Subcutaneous adipose tissue (tissue), 4 donors: ENCODE data around the gene RGS9. TPM values are rescaled to one million over a fixed set of nuclear protein-coding genes. Genes with fewer than 3 reads are reported as not detected.

Experiments
- small RNA-seq: library from RNA; depleted of rRNA; stranded (forward); fragments of <200 nt; gene quantifications from one replicate; pipeline ENCODE3, GENCODE V24; 2016
- total RNA-seq, 4 donors: library from RNA; depleted of rRNA; stranded (reverse); fragments of >200 nt; gene quantifications; one replicate each; pipeline ENCODE4 v1.1.0, GENCODE V29; 2016
- TF ChIP-seq, protein P1 (sequence below): fragments of 450-650 bp; IDR thresholded peaks from one replicate; pipeline ENCODE4 v1.5.1; 2016; ENCODE audit warnings: low read depth, mild to moderate bottlenecking, control low read depth, antibody characterized with exemption, moderate library complexity

RGS9 gene
- total RNA-seq, 4 donors from 2014 or later: 1.5 to 7.5 (median 3.3) TPM

- TF ChIP-seq, protein P1, sequence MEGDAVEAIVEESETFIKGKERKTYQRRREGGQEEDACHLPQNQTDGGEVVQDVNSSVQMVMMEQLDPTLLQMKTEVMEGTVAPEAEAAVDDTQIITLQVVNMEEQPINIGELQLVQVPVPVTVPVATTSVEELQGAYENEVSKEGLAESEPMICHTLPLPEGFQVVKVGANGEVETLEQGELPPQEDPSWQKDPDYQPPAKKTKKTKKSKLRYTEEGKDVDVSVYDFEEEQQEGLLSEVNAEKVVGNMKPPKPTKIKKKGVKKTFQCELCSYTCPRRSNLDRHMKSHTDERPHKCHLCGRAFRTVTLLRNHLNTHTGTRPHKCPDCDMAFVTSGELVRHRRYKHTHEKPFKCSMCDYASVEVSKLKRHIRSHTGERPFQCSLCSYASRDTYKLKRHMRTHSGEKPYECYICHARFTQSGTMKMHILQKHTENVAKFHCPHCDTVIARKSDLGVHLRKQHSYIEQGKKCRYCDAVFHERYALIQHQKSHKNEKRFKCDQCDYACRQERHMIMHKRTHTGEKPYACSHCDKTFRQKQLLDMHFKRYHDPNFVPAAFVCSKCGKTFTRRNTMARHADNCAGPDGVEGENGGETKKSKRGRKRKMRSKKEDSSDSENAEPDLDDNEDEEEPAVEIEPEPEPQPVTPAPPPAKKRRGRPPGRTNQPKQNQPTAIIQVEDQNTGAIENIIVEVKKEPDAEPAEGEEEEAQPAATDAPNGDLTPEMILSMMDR: no peak
Observed at GRCh38 chr17:65261152-65261551, 124.0 kb downstream of the RGS9 start.

- TF ChIP-seq, protein P1: no peak
Observed at GRCh38 chr17:65261682-65262636, 124.8 kb downstream of the RGS9 start.

- TF ChIP-seq, protein P1: no peak
Observed at GRCh38 chr17:65265276-65265675, 128.1 kb downstream of the RGS9 start.

DNA sequence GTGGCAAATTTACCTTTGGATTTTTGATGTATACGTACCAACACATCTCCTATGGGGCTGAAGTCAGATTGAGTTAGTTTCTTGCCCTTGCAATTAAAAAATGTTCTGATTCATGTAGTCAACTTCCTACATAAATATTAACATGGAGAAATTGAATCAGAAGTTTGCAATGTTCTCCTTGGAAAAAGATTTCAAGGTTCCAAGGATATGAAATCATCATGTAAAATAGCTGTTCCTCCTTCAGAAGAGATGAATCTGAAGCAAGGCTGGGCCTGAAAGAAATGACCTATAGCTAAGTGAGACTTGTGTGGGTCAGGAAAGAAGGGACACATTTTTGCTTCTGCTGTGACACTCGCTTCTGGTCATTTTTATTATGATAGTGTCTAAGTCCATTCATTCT is 131.7 kb downstream of the RGS9 start:
- TF ChIP-seq, protein P1: no peak

DNA sequence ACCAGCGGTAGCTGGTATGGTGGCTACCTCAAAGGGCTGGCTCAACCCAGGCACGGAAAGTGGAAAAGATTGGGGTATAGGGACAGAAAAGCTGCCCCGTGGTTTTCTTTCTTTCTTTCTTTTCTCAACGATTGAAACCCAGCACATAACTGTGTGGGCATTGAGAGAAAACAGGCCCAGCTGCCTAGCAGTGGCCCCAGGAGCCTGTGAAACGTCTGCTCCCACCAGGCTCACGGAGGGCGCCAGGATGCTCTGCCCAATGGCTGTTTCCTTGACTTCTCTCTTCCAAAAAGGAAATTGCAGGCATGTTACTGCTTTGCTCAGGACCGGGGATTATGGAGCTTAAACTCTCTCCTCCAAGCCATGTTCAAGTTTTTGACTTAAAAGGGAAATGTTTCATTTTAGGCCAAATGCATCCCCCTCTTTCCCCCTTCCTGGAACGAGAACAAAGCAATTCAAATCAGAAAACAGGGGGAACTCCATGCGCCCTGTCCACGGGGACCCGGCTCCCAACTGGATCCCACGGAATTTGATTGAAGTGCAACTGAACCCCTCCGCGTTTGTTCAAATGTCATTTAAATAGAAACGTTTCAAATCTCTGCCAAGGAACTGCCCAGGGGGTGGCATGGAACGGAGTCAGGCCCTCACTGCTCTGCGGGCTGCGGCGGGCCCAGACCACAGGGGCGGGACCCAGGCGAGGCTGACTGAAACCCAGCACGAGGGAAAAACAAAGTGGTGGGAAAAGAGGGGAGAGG is 133.5 kb downstream of the RGS9 start:
- TF ChIP-seq, protein P1: no peak

DNA sequence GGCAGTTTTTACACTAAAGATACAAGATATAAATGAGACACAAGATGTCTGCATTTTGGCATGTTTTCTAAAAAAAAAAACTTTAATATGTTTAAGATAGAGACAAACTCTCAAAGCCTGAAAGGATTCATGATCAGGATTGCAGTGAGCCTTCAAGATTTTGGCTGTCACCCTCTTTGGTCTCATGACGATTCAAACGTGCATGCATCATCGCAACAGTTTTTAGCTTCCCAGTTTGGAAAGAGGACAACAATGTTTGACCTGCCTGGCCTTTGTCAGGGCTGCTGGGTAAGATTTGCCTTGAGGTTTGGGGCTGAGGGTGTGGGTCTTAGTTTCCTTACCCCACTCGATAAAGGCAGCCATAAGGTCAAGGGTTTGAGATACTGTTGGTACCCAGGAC is 134.1 kb downstream of the RGS9 start:
- TF ChIP-seq, protein P1: no peak

Small RNA genes lying within 50 kb of the gene (small RNA-seq; reads per million reads assigned to genes)
- gene AC060771.1: not detected

Other genes with a start within 250 kb of the RGS9 start
- 1 to 10 TPM; 5.7 to 9.9 (median 6.4) TPM for gene LRRC37A3, start 217.9 kb upstream of the RGS9 start, total RNA-seq
- 100 to 1,000 TPM in 1 of 4 donors, 10 to 100 TPM in 3; 44.6 to 130 (median 70.6) TPM for gene GNA13, start 80.6 kb upstream of the RGS9 start, total RNA-seq